Glutamatergic neuron (in vitro differentiated cells): ENCODE results near the gene PRKCE. TPM values are rescaled to one million over a fixed set of nuclear protein-coding genes. Genes with fewer than 3 reads are reported as not detected.

Experiments
- DNase-seq: peaks from one replicate; pipeline ENCODE4 v3.0.0; 2022
- H3K27ac Mint-ChIP-seq: one replicate; pipeline ENCODE4 v1.8.0; 2020; ENCODE audit warnings: mild to moderate bottlenecking, mixed read lengths, inconsistent platforms; ENCODE audit not compliant: unreplicated experiment
- H3K27me3 Mint-ChIP-seq: one replicate; pipeline ENCODE4 v1.8.0; 2020; ENCODE audit warnings: mild to moderate bottlenecking, moderate library complexity, mixed read lengths, inconsistent platforms; ENCODE audit not compliant: unreplicated experiment
- H3K36me3 Mint-ChIP-seq: one replicate; pipeline ENCODE4 v1.8.0; 2020; ENCODE audit warnings: mild to moderate bottlenecking, mixed read lengths, inconsistent platforms; ENCODE audit not compliant: unreplicated experiment
- H3K4me1 Mint-ChIP-seq: one replicate; pipeline ENCODE4 v1.8.0; 2020; ENCODE audit warnings: mild to moderate bottlenecking, low read depth, mixed read lengths, inconsistent platforms; ENCODE audit not compliant: unreplicated experiment
- H3K4me3 Mint-ChIP-seq: one replicate; pipeline ENCODE4 v1.8.0; 2020; ENCODE audit warnings: mild to moderate bottlenecking, mixed read lengths, inconsistent platforms; ENCODE audit not compliant: unreplicated experiment
- H3K9me3 Mint-ChIP-seq: one replicate; pipeline ENCODE4 v1.8.0; 2020; ENCODE audit warnings: mild to moderate bottlenecking, moderate library complexity, mixed read lengths, inconsistent platforms; ENCODE audit not compliant: unreplicated experiment
- CTCF ChIP-seq: fragments of 200-600 bp; sonication (generic); IDR thresholded peaks from one replicate; pipeline ENCODE4 v1.5.0; 2021; ENCODE audit not compliant: partially characterized antibody, unreplicated experiment
- total RNA-seq: library from RNA; stranded (reverse); fragmentation: NEBNext Ultra II Directional; extraction: Animal tissue kit (Norgen Biotek cat#: 25700); gene quantifications from one replicate; pipeline ENCODE4 v1.2.1, GENCODE V29; 2021; ENCODE audit not compliant: unreplicated experiment

PRKCE gene
- total RNA-seq, 1 donor from 2014 or later: 74.8 TPM

DNA sequence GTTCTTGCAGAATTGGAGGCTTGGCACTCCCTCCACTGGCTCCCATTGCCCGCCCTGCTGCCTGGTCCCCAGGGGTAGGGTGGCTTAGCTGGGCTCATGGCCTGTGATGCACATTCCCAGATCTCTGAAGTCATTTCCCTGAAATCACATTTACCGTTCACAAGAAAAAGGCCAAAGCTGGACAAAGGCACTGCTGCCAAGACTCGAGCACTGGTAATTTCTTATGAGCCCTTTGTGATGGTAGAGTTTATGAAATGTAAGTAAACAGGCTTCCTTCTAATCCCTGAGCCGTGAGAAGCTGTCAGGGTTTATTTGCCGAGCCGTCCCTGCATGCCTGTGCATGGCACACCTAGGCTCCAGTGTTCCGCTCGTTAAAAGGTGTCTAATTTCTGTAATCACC is 398.6 kb downstream of the PRKCE start:
- peaks cover 16% of the 10 kb centered on the region for H3K36me3 Mint-ChIP-seq
- peaks cover 7% of the 10 kb centered on the region for H3K27me3 Mint-ChIP-seq
- peaks cover 3% of the 10 kb centered on the region for H3K4me1 Mint-ChIP-seq
- H3K27ac Mint-ChIP-seq: no peak overlapping the region
- no peak overlapping the region for H3K4me3 Mint-ChIP-seq
- H3K9me3 Mint-ChIP-seq: peaks cover 2% of the 10 kb centered on the region
- no peak for TF ChIP-seq CTCF
- DNase-seq: no peak

DNA sequence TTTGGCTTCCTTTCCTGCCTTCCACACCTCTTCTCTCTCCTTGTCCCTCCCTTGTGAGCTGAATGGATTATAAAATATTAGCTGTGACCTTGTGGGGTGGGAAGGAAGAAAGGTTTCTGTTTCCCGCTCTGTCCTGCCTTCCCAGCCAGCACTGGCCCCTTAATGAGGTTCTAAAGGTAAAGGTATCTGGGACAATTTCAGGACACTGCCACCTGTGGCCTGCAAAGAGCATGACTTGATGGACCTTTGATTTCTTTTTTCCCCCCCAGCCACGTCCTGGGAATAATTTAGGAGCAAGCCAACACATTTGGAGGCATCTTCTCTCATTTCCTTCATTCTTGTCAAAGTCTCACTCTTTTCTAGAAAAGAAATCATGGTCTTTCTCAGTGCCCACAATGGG is 399.0 kb downstream of the PRKCE start:
- H3K4me3 Mint-ChIP-seq: no peak overlapping the region
- TF ChIP-seq CTCF: no peak
- H3K36me3 Mint-ChIP-seq: peaks cover 18% of the 10 kb centered on the region
- no peak overlapping the region for H3K27ac Mint-ChIP-seq
- H3K4me1 Mint-ChIP-seq: no peaks in the 10 kb centered on the region
- peaks cover 2% of the 10 kb centered on the region for H3K9me3 Mint-ChIP-seq
- no peak for DNase-seq
- H3K27me3 Mint-ChIP-seq: peaks cover 7% of the 10 kb centered on the region

GRCh38 chr2:46051085-46051484 is 399.6 kb downstream of the PRKCE start:
- Mint-ChIP-seq H3K36me3 (peaks cover 18% of the 10 kb centered on the region), H3K9me3 (peaks cover 2% of the 10 kb centered on the region), H3K4me1 (no peaks in the 10 kb centered on the region), H3K27me3 (peaks cover 7% of the 10 kb centered on the region), H3K27ac (no peak overlapping the region), H3K4me3 (no peak overlapping the region)
- TF ChIP-seq CTCF: no peak
- no peak for DNase-seq

DNA sequence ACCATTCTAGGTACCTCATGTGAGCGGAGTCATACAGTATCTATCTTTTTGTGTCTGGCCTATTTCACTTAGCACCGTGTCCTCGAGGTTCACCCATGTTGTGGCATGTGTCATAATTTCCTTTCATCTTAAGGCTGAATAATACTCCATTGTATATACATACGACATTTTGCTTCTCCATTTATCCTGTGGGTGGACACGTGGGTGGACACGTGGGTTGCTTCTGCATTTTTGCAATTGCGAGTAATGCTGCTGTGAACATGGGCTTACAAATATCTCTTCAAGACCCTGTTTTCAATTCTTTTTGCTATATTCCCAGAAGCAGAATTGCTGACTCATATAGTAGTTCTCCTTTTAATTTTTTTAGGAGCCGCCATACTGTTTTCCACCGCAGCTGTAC is 402.1 kb downstream of the PRKCE start:
- H3K4me1 Mint-ChIP-seq: no peaks in the 10 kb centered on the region
- DNase-seq: no peak
- H3K27me3 Mint-ChIP-seq: peaks cover 7% of the 10 kb centered on the region
- no peak overlapping the region for H3K4me3 Mint-ChIP-seq
- peaks cover 2% of the 10 kb centered on the region for H3K9me3 Mint-ChIP-seq
- no peak for TF ChIP-seq CTCF
- no peak overlapping the region for H3K27ac Mint-ChIP-seq
- peaks cover 18% of the 10 kb centered on the region for H3K36me3 Mint-ChIP-seq

- DNase-seq: no peak
- Mint-ChIP-seq H3K36me3 (peaks cover 14% of the 10 kb centered on the region), H3K27me3 (peaks cover 8% of the 10 kb centered on the region), H3K27ac (no peak overlapping the region), H3K4me3 (no peak overlapping the region), H3K4me1 (no peaks in the 10 kb centered on the region), H3K9me3 (peaks cover 2% of the 10 kb centered on the region)
- no peak for TF ChIP-seq CTCF
These were observed 405.1 kb downstream of the PRKCE start for GRCh38 chr2:46056541-46056940.
